A204.1 (cell line): ENCODE measurements around the gene DAPK2.

ENCODE experiments used
- FAIRE-seq: peaks from 2 replicates; lab custom pipeline; 2012; peaks lifted over from hg19 to GRCh38; lab: Jason Lieb, UNC

DAPK2 gene

DNA sequence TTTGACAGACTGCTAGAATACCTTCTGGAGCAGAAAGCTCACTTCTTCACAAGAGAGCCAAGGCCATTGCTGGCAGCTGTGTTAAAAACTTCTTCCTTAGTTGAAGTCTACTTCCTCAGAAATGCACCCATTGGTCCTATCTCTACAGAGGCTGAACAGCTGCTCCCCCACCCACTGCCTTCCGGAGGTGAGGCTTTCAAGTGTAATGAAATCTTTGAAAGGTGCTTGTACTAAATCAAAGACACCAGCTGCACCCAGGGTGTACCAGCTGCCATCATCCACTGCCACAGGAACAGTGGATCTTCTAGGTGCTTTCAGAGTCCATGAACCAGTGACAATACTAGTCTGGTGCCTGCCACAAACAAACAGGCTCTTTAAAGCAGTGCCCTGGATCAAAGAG lies 186.1 kb downstream of the DAPK2 start:
- FAIRE-seq = no peak

GRCh38 chr15:63858881-63859280 lies 187.4 kb downstream of the DAPK2 start:
- no peak for FAIRE-seq

DNA sequence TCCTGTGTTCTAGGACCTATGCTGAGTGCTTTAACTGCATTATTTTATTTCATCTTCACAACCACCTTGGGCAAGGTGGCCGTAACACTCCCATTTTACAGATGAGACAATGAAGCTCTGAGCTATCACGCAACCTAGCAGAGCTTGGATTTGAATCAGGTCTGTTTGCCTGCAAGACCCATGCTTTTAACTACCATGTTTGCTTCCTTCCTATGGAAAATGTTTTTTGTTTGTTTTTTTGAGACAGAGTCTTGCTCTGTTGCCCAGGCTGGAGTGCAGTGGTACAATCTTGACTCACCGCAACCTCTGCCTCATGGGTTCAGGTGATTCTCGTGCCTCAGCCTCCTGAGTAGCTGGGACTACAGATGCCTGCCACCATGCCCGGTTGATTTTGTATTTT lies 187.8 kb downstream of the DAPK2 start:
- FAIRE-seq = no peak

DNA sequence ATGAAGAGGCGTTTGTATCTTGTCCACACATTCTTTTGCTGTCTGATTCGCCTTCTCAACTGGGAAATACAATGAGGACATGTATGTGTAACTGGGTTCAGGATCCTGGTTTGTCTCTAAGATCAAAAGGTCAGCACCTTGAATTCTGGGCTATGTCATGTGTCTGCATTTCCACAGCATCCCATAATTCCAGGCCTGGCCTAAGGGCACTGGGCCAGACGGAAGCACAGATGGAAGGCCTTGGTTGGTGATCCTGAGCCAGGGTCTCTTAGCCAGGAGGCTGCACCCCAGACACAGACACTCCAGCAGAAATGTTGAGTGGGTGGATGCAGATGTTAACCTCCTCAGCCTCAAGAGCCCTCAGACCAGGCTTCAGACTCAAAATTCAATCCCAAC lies 188.8 kb downstream of the DAPK2 start:
- FAIRE-seq = no peak
